Measurements from ENCODE around the gene ADRB2. TPM values are rescaled to one million over a fixed set of nuclear protein-coding genes. Genes with fewer than 3 reads are reported as not detected.

The ADRB2 gene
- total and polyA plus RNA-seq, 8 donors, result 0.70 to 14.2 (median 1.6) TPM

GRCh38 chr5:148840531-148840930 is 14.1 kb downstream of the ADRB2 start:
- no peak overlapping the region for H3K27ac ChIP-seq
- no peak for ATAC-seq
- DNase-seq, result no peak
- no peaks in the 10 kb centered on the region for H3K27me3 ChIP-seq
- no peaks in the 10 kb centered on the region for H3K9me3 ChIP-seq
- intact Hi-C loops (cut with DNase I), result no loop called here
- H3K36me3 ChIP-seq, result no peaks in the 10 kb centered on the region
- no peak for TF ChIP-seq CTCF (IDR thresholded peaks at IDR 0.05)
- H3K4me1 ChIP-seq, result peaks cover 6 to 46% of the 10 kb centered on the region in 2 donors
- H3K4me3 ChIP-seq, result no peak overlapping the region

GRCh38 chr5:148841519-148841918 is 15.1 kb downstream of the ADRB2 start:
- no peak overlapping the region for H3K4me3 ChIP-seq
- DNase-seq, result no peak
- intact Hi-C loops (cut with DNase I), result no loop called here
- TF ChIP-seq CTCF (IDR thresholded peaks at IDR 0.05), result no peak
- no peak for ATAC-seq
- H3K36me3 ChIP-seq, result no peaks in the 10 kb centered on the region
- peaks cover 6 to 46% of the 10 kb centered on the region in 2 donors for H3K4me1 ChIP-seq
- no peak overlapping the region for H3K27ac ChIP-seq
- H3K9me3 ChIP-seq, result no peaks in the 10 kb centered on the region
- H3K27me3 ChIP-seq, result no peaks in the 10 kb centered on the region

- intact Hi-C loops (cut with DNase I), result no loop called here
- no peaks in the 10 kb centered on the region for H3K9me3 ChIP-seq
- no peak overlapping the region for H3K4me3 ChIP-seq
- no peak for TF ChIP-seq CTCF (IDR thresholded peaks at IDR 0.05)
- ATAC-seq (no peak), DNase-seq (no peak)
- H3K27ac ChIP-seq, result peak overlapping the region in 1 of 2 donors; percentile 45
- no peaks in the 10 kb centered on the region for H3K27me3 ChIP-seq
- peaks cover 6 to 46% of the 10 kb centered on the region in 2 donors for H3K4me1 ChIP-seq
- no peaks in the 10 kb centered on the region for H3K36me3 ChIP-seq
These were observed 15.8 kb downstream of the ADRB2 start for GRCh38 chr5:148842161-148842560.

GRCh38 chr5:148843510-148844318 is 17.3 kb downstream of the ADRB2 start:
- Histone ChIP-seq H3K4me1 (peaks cover 6 to 44% of the 10 kb centered on the region in 2 donors), H3K27me3 (no peaks in the 10 kb centered on the region), H3K36me3 (no peaks in the 10 kb centered on the region), H3K9me3 (no peaks in the 10 kb centered on the region), H3K27ac (no peak overlapping the region), H3K4me3 (no peak overlapping the region)
- TF ChIP-seq CTCF (IDR thresholded peaks at IDR 0.05), result no peak
- ATAC-seq, result no peak
- DNase-seq, result no peak
- intact Hi-C loops (cut with DNase I), result no loop called here

GRCh38 chr5:148844433-148845280 is 18.2 kb downstream of the ADRB2 start:
- Histone ChIP-seq H3K36me3 (no peaks in the 10 kb centered on the region), H3K27me3 (no peaks in the 10 kb centered on the region), H3K9me3 (no peaks in the 10 kb centered on the region), H3K27ac (no peak overlapping the region), H3K4me3 (no peak overlapping the region), H3K4me1 (peaks cover 6 to 52% of the 10 kb centered on the region in 2 donors)
- TF ChIP-seq CTCF (IDR thresholded peaks at IDR 0.05), result no peak
- no peak for ATAC-seq
- DNase-seq, result no peak
- intact Hi-C loops (cut with DNase I), result no loop called here

Measured in left lung (tissue), 10 donors.